Activated CD4-positive, alpha-beta T cell treated with anti-CD3 and anti-CD28 coated beads for 4 hours (primary cell): ENCODE results near the gene ZMYM4.
"Not testable (repeated sequence)": the region's sequence is repeated elsewhere in the genome, so short reads cannot be mapped to it uniquely, and the experiment has no call there.

ENCODE experiments used
- DNase-seq, 2 donors: peaks; one replicate each; pipeline ENCODE4 v3.0.0-alpha.2; 2020

Gene ZMYM4

GRCh38 chr1:35331618-35332017 is 63.1 kb downstream of the ZMYM4 start:
- not testable (repeated sequence) for DNase-seq

DNA sequence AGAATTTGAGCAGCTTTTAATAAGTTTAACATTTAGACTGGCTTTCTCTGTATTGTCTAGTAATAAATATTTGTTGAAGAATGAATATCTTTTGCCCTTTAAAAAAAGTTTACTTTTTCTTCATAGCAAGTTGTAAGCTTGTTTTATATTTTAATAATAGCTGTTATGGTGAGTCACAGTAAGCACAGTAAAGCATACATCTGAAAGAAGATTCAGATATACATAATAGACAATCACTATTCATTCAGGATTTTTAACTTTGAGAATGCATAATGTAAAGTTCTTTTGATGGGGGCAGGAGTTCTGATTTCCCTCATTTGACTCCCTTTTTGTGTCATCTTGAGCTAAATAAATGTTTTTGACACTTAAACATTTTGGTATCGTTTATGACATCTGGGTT is 66.0 kb downstream of the ZMYM4 start:
- DNase-seq, result no peak

- no peak for DNase-seq
Measured at GRCh38 chr1:35340519-35340918, 72.0 kb downstream of the ZMYM4 start.

DNA sequence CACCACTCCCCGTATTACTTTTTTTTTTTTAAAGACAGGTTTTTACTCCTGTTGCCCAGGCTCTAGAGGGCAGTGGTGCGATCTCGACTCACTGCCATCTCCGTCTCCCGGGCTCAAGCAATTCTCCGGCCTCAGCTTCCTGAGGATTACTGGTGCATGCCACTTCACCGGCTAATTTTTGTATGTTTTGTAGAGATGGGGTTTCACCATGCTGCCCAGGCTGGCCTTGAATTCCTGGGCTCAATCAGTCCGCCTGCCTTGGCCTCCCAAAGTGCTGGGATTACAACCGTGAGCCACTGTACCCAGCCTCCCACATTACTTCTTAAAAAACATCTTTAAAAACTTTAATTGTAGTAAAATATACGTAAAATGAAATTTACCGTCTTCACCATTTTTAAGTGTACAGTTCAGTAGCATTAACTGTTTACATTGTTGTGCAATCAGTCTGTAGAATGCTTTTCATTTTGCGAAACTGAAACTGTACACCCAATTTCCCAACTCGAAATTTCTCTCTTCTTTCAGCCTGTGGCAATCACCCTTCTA is 77.0 kb downstream of the ZMYM4 start:
- DNase-seq, result no peak

- DNase-seq, result no peak
Measured at GRCh38 chr1:35350872-35351271, 82.4 kb downstream of the ZMYM4 start.

DNA sequence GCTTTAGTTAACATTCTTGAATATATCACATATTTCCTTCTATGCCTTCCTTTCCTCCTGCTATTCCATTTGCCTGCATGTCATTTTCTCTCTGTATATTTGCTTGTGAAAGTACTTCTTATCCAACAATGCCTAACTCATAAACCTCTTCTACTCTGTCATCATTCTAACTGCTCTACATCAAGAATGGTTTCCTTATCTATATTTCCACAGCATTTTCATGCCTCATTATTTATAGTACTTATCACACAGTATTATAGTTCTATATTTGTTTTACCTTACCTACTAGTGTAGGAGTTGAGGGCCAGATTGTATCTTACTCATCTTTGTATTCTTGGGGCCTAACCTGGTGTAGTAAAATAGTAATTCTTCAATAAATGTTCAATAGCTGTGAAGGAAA is 91.5 kb downstream of the ZMYM4 start:
- DNase-seq, result no peak

- DNase-seq, result no peak
Measured at GRCh38 chr1:35361638-35362037, 93.1 kb downstream of the ZMYM4 start.

GRCh38 chr1:35364741-35365140 is 96.2 kb downstream of the ZMYM4 start:
- DNase-seq, result no peak

- DNase-seq, result no peak
Measured at GRCh38 chr1:35367914-35368313, 99.4 kb downstream of the ZMYM4 start.

- DNase-seq, result no peak
Measured at GRCh38 chr1:35369922-35370671, 101.6 kb downstream of the ZMYM4 start.

DNA sequence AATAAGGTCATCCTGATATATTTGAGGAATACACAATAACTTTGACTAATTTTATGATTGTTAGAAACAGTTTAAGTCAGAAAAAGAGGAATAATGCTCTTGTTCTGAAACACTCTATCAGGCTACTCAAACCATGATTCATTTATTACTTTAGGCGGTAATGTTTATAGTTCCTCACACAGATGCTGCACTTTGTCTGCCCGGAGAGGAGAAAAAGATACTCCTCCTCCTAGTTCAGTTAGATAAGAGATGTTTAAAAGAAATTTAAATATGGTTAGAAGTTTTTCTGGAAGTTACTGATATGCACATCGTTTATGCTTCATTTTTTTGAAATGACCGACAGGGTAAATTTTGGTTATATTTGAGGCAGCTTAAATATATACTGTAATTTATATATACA is 103.0 kb downstream of the ZMYM4 start:
- DNase-seq, result no peak

DNA sequence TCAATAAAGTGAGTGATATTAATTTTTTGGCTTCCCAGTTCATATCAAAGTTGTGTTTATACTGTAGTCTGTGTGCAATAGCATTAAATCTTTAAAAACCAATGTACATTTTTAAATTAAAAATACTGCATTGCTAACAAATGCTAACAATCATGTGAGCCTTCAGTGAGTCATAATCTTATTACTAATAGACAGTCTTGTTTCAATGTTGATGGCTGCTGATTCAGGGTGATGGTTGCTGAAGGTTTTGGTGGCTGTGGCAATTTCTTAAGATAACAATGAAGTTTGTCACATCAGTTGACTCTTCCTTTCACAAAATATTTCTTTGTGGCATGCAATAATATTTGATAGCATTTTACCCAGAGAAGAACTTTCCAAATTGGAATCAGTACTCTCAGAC is 109.0 kb downstream of the ZMYM4 start:
- no peak for DNase-seq

DNA sequence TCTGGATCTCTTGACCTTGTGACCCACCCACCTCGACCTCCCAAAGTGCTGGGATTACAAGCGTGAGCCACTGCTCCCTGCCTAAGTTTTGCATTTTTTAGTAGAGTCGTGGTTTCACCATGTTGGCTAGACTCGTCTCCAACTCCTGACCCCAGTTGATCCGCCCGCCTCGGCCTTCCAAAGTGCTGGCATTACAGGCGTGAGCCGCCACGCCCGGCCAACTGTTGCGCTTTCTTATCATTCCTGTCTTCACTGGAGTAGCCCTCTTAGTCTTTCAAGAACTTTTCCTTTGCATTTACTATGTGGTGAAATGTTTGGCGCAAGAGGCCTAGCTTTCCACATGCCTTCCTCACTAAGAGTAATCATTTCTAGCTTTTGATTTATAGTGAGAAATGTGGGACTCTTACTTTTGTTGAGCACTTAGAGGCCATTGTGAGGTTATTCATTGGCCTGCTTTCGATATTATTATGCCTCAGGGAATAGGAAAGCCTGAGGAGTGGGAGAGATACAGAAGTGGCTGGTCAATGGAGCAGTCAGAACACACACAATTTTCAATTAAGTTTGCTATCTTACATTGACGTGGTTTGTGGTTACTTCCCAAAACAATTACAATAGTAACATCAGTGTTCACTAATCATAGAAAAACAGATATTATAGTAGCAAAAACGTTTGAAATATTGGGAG is 111.0 kb downstream of the ZMYM4 start:
- DNase-seq, result no peak

DNA sequence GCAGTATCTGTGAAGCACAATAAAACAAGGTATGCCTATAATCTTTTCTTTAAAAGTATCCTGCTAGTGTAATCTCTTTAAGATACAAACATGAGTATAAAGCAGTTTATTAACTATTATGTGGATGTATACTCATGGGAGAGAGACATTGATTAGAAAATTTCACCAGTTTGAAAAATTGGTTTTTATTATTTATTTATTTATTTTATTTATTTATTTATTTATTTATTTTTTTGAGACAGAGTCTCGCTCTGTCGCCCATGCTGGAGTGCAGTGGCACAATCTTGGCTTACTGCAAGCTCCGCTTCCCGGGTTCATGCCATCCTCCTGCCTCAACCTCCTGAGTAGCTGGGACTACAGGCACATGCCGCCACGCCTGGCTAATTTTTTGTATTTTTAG is 111.6 kb downstream of the ZMYM4 start:
- not testable (repeated sequence) for DNase-seq

DNA sequence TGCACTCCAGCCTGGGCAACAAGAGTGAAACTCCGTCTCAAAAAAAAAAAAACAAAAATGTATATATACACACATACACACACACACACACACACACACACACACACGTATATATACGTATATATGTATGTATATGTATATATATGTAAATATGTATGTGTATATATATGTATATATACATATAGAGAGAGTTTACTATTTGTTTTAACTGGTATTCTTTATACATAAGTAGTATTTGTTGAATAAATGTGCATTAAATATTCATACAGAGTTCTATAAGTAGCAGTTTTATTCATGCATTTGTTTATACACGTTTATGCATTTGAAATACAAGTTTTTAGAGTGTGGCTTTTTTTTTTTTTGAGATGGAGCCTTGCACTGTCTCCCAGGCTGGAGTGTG is 113.6 kb downstream of the ZMYM4 start:
- no peak for DNase-seq

- DNase-seq, result no peak
Measured at GRCh38 chr1:35386290-35386689, 117.8 kb downstream of the ZMYM4 start.

DNA sequence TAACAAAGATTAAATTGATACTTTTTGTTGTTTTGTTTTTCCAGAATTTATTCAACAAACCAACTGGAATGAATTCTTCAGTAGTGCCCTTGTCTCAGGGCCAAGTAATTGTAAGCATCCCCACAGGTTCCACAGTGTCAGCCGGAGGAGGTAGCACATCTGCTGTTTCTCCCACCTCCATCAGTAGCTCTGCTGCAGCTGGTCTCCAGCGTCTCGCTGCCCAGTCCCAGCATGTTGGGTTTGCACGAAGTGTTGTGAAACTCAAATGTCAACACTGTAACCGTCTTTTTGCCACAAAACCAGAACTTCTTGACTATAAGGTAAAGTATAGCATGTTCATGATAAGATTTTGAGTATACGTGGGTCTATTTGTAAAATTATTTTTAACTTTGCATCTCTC is 118.5 kb downstream of the ZMYM4 start:
- DNase-seq, result no peak

GRCh38 chr1:35390600-35391494 is 122.3 kb downstream of the ZMYM4 start:
- DNase-seq, result no peak

DNA sequence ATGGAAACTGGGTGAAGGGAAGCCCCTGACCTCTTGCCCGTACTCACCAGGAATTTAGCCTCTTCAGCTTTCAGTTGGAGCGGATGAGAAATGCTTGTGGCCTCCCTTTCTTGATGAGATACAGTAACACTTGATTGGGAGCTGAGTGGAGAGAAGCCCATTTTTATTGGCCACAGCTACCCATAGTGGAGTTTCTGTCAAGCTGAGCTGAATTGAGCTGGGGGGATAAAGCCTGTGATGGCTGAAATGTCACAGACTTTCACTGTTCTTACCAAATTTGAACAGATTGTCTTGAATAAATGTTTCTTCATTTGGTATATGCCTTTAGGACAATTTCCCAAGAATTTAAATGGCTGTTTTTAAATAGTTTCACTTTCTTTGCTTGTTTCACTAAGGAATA is 125.9 kb downstream of the ZMYM4 start:
- no peak for DNase-seq

DNA sequence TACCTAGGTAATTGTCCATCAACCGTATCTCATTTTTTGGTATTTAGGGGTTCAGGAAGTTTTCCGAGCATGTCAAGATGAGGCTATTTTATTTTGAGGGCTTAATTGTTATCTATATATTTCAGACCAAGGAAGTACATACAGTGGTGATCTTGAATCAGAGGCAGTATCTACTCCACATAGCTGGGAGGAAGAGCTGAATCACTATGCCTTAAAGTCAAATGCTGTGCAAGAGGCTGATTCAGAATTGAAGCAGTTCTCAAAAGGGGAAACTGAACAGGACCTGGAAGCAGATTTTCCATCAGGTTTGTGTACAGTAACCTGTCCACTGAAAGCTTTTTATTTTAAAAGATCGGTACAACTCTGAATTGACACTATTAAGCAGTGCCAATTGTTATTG is 130.2 kb downstream of the ZMYM4 start:
- no peak for DNase-seq

DNA sequence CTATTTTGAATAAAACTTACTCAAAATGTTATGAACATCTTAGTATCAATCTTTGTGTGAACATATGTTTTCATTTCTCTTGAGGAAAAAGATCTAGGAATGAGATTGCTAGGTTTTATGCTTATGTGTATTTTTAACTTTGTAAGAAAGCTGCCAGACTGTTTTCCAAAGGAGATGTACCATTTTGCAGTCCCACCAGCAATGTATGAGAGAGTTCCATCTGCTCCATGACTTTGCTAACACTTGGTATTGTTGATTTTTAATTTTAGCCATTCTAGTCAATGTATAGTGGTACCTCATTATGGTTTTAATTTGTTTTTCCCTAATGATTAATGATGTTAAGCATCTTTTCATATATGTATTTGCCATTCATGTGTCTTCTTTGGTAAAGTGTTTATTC is 132.5 kb downstream of the ZMYM4 start:
- DNase-seq, result no peak

- no peak for DNase-seq
Measured at GRCh38 chr1:35406103-35406502, 137.6 kb downstream of the ZMYM4 start.

DNA sequence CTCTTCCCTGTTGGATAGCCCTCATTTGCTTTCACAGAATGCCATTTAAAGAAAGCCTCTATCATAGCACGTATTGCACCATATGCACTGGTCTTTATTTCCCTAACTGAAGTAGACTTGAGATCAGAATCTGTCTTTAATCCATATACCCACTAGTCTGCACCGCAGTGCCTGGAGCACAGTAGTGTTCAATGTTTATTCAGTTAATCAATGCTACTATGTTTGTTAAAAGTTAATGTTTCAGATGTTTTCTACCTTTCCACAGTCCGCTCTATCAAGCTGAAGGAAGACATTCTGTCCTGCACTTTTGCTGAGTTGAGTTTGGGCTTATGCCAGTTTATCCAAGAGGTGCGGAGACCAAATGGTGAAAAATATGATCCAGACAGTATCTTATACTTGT is 139.2 kb downstream of the ZMYM4 start:
- DNase-seq, result no peak
